ENCODE results near the gene CARNS1. TPM values are rescaled to one million over a fixed set of nuclear protein-coding genes. Genes with fewer than 3 reads are reported as not detected.

CARNS1 gene
- total and polyA plus RNA-seq, 2 of the 13 experiments (the other 11 are each of a cell fraction or from before 2014, with no cell fraction given) = not detected

GRCh38 chr11:67391304-67392182, 23.9 kb upstream of the CARNS1 start, which contains the start of gene RAD9A (continued):
- TF ChIP-seq, protein P1, sequence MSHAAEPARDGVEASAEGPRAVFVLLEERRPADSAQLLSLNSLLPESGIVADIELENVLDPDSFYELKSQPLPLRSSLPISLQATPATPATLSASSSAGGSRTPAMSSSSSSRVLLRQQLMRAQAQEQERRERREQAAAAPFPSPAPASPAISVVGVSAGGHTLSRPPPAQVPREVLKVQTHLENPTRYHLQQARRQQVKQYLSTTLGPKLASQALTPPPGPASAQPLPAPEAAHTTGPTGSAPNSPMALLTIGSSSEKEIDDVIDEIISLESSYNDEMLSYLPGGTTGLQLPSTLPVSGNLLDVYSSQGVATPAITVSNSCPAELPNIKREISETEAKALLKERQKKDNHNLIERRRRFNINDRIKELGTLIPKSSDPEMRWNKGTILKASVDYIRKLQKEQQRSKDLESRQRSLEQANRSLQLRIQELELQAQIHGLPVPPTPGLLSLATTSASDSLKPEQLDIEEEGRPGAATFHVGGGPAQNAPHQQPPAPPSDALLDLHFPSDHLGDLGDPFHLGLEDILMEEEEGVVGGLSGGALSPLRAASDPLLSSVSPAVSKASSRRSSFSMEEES (CRISPR knock-in tag; IDR thresholded peaks at IDR 0.05) = peak; percentile 98
- peak; percentile 84 for TF ChIP-seq ZNF605 (CRISPR knock-in tag; IDR thresholded peaks at IDR 0.05)
- TF ChIP-seq ZNF747 (CRISPR knock-in tag; IDR thresholded peaks at IDR 0.05; ENCODE audit: borderline replicate concordance) = peak; percentile 90
- TF ChIP-seq ESRRA (CRISPR knock-in tag; IDR thresholded peaks at IDR 0.05; ENCODE audit: low read depth) = peak; percentile 84; the same call in 1 of the 2 replicates
- TF ChIP-seq, protein P2, sequence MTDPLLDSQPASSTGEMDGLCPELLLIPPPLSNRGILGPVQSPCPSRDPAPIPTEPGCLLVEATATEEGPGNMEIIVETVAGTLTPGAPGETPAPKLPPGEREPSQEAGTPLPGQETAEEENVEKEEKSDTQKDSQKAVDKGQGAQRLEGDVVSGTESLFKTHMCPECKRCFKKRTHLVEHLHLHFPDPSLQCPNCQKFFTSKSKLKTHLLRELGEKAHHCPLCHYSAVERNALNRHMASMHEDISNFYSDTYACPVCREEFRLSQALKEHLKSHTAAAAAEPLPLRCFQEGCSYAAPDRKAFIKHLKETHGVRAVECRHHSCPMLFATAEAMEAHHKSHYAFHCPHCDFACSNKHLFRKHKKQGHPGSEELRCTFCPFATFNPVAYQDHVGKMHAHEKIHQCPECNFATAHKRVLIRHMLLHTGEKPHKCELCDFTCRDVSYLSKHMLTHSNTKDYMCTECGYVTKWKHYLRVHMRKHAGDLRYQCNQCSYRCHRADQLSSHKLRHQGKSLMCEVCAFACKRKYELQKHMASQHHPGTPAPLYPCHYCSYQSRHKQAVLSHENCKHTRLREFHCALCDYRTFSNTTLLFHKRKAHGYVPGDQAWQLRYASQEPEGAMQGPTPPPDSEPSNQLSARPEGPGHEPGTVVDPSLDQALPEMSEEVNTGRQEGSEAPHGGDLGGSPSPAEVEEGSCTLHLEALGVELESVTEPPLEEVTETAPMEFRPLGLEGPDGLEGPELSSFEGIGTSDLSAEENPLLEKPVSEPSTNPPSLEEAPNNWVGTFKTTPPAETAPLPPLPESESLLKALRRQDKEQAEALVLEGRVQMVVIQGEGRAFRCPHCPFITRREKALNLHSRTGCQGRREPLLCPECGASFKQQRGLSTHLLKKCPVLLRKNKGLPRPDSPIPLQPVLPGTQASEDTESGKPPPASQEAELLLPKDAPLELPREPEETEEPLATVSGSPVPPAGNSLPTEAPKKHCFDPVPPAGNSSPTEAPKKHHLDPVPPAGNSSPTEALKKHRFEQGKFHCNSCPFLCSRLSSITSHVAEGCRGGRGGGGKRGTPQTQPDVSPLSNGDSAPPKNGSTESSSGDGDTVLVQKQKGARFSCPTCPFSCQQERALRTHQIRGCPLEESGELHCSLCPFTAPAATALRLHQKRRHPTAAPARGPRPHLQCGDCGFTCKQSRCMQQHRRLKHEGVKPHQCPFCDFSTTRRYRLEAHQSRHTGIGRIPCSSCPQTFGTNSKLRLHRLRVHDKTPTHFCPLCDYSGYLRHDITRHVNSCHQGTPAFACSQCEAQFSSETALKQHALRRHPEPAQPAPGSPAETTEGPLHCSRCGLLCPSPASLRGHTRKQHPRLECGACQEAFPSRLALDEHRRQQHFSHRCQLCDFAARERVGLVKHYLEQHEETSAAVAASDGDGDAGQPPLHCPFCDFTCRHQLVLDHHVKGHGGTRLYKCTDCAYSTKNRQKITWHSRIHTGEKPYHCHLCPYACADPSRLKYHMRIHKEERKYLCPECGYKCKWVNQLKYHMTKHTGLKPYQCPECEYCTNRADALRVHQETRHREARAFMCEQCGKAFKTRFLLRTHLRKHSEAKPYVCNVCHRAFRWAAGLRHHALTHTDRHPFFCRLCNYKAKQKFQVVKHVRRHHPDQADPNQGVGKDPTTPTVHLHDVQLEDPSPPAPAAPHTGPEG (CRISPR knock-in tag; IDR thresholded peaks at IDR 0.05) = peak; percentile 31
- TF ChIP-seq MED1 (CRISPR knock-in tag; IDR thresholded peaks at IDR 0.05) = peak; percentile 72
- TF ChIP-seq ASH2L (IDR thresholded peaks at IDR 0.05; ENCODE audit: insufficient read length, low read depth, low read length) = peak; percentile 66
- TF ChIP-seq ZNF563 (CRISPR knock-in tag; IDR thresholded peaks at IDR 0.05) = peak; percentile 92; the same call in 1 of the 2 replicates
- TF ChIP-seq HNF4G (IDR thresholded peaks at IDR 0.05; ENCODE audit: borderline replicate concordance, low read depth, low read length) = no peak; the same call in 1 of the 2 replicates
- TF ChIP-seq HNF4G (CRISPR knock-in tag; IDR thresholded peaks at IDR 0.05; ENCODE audit: borderline replicate concordance, low read depth) = no peak
- TF ChIP-seq SMARCC2 (IDR thresholded peaks at IDR 0.05) = no peak
- no peak for TF ChIP-seq ZKSCAN1 (IDR thresholded peaks at IDR 0.05; ENCODE audit: low read length)
- no peak for TF ChIP-seq PHB2 (IDR thresholded peaks at IDR 0.05; ENCODE audit: partially characterized antibody)
- peak; percentile 91; the same call in 1 of the 2 replicates for TF ChIP-seq CCDC6 (CRISPR knock-in tag; IDR thresholded peaks at IDR 0.05)
- no peak for TF ChIP-seq AGO1 (IDR thresholded peaks at IDR 0.05; ENCODE audit: low read depth, low read length, poor library complexity, severe bottlenecking)
- peak; percentile 96 for TF ChIP-seq SP4 (CRISPR knock-in tag; IDR thresholded peaks at IDR 0.05)
- TF ChIP-seq HCFC1 (IDR thresholded peaks at IDR 0.05; ENCODE audit: low read depth, low read length) = peak; percentile 39
- TF ChIP-seq, protein P3, sequence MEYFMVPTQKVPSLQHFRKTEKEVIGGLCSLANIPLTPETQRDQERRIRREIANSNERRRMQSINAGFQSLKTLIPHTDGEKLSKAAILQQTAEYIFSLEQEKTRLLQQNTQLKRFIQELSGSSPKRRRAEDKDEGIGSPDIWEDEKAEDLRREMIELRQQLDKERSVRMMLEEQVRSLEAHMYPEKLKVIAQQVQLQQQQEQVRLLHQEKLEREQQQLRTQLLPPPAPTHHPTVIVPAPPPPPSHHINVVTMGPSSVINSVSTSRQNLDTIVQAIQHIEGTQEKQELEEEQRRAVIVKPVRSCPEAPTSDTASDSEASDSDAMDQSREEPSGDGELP (IDR thresholded peaks at IDR 0.05; ENCODE audit: borderline replicate concordance, low read depth) = peak; percentile 92
- TF ChIP-seq PCBP1 (IDR thresholded peaks at IDR 0.05; ENCODE audit: borderline replicate concordance, low read depth, low read length) = no peak
- no peak for TF ChIP-seq TOE1 (CRISPR knock-in tag; IDR thresholded peaks at IDR 0.05)
- TF ChIP-seq, protein P4, sequence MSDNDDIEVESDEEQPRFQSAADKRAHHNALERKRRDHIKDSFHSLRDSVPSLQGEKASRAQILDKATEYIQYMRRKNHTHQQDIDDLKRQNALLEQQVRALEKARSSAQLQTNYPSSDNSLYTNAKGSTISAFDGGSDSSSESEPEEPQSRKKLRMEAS (IDR thresholded peaks at IDR 0.05) = peak; percentile 99
- TF ChIP-seq FOXM1 (CRISPR knock-in tag; IDR thresholded peaks at IDR 0.05) = no peak
